Measurements from ENCODE around the gene NOX3.

GRCh38 chr6:155408231-155408630 lies 47.4 kb downstream of the NOX3 start:
- TF ChIP-seq, protein P1, sequence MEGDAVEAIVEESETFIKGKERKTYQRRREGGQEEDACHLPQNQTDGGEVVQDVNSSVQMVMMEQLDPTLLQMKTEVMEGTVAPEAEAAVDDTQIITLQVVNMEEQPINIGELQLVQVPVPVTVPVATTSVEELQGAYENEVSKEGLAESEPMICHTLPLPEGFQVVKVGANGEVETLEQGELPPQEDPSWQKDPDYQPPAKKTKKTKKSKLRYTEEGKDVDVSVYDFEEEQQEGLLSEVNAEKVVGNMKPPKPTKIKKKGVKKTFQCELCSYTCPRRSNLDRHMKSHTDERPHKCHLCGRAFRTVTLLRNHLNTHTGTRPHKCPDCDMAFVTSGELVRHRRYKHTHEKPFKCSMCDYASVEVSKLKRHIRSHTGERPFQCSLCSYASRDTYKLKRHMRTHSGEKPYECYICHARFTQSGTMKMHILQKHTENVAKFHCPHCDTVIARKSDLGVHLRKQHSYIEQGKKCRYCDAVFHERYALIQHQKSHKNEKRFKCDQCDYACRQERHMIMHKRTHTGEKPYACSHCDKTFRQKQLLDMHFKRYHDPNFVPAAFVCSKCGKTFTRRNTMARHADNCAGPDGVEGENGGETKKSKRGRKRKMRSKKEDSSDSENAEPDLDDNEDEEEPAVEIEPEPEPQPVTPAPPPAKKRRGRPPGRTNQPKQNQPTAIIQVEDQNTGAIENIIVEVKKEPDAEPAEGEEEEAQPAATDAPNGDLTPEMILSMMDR (IDR thresholded peaks at IDR 0.05; ENCODE audit: poor library complexity, severe bottlenecking): no peak
- TF ChIP-seq EP300 (conservative IDR thresholded peaks at IDR 0.05; ENCODE audit: poor library complexity, severe bottlenecking): no peak
- TF ChIP-seq EZH2 (IDR thresholded peaks at IDR 0.05; ENCODE audit: borderline replicate concordance, insufficient read depth, low read length, poor library complexity, severe bottlenecking): no peak
- no peak for TF ChIP-seq TAF1 (IDR thresholded peaks at IDR 0.05; ENCODE audit: low read depth)
- TF ChIP-seq MXI1 (conservative IDR thresholded peaks at IDR 0.05; ENCODE audit: poor library complexity, severe bottlenecking): no peak
- no peak for TF ChIP-seq POLR2AphosphoS5 (IDR thresholded peaks at IDR 0.05)

Data from neural cell (in vitro differentiated cells).